Cardiac fibroblast (primary cell): Measurements from ENCODE around the gene EEF1A1.
A peak's percentile ranks its signal among the peaks of the same experiment; 100 is the strongest.

Experiments
- DNase-seq, 2 donors: peaks; one replicate each; pipeline versions ENCODE4 v3.0.0 to v3.0.0-alpha.2; 2010; ENCODE audit warnings: low read depth in 2 of 2
- H3K4me3 ChIP-seq, 2 donors: replicated peaks in 1 of 2; 1 replicate in 1 of 2; 2 replicates in 1 of 2; pipeline ENCODE4 v1.5.1; 2011; ENCODE audit warnings: low read depth in 2 of 2, low read length in 2 of 2, mild to moderate bottlenecking in 2 of 2, moderate library complexity in 1 of 2
- TF ChIP-seq, protein P1 (sequence below): IDR thresholded peaks from one replicate; pipeline ENCODE4 v1.5.1; 2011; ENCODE audit warnings: low read depth, mild to moderate bottlenecking, low read length, inconsistent platforms

The EEF1A1 gene

DNA sequence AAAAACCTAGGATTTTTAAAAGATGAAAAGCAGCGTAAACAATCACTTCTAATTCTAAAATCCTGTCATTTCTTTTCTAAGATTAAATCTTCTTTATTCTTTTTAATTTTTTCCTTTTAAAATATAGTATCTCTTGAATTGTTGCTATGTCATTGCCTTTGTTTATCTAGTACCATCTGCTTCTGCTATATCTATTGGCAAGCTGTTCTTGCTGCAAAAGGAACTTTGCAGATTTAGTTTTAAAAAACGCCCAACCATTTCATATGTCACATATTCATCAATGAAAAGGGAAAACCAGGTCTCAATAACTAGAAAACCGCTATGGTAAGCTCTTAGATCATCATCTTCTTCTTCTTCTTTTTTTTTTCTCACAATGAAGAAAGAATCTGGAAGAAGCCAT, 11.5 kb upstream of the EEF1A1 start:
- DNase-seq: no peak
- H3K4me3 ChIP-seq: no peak overlapping the region
- TF ChIP-seq, protein P1, sequence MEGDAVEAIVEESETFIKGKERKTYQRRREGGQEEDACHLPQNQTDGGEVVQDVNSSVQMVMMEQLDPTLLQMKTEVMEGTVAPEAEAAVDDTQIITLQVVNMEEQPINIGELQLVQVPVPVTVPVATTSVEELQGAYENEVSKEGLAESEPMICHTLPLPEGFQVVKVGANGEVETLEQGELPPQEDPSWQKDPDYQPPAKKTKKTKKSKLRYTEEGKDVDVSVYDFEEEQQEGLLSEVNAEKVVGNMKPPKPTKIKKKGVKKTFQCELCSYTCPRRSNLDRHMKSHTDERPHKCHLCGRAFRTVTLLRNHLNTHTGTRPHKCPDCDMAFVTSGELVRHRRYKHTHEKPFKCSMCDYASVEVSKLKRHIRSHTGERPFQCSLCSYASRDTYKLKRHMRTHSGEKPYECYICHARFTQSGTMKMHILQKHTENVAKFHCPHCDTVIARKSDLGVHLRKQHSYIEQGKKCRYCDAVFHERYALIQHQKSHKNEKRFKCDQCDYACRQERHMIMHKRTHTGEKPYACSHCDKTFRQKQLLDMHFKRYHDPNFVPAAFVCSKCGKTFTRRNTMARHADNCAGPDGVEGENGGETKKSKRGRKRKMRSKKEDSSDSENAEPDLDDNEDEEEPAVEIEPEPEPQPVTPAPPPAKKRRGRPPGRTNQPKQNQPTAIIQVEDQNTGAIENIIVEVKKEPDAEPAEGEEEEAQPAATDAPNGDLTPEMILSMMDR: no peak

DNA sequence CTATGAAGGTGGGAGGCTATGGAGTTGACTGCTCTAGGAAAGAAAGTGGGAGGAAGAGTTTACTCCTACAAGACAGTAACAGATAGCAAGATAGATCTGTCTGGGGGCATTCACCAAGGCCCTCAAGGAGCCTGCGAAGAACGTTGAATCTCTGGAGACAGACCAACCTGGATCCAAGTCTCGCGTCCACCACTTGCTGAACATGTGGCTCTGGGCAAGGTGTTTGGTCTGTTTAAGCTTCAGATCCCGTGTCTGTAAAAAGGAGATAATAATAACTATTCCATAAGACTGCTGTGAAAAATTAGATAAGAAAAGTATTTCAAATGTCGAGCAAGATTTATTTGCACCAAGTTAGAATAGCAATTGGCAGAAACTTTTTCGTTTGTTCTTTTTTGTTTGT, 8.1 kb upstream of the EEF1A1 start:
- no peak for DNase-seq
- TF ChIP-seq, protein P1: no peak
- H3K4me3 ChIP-seq: no peak overlapping the region

DNA sequence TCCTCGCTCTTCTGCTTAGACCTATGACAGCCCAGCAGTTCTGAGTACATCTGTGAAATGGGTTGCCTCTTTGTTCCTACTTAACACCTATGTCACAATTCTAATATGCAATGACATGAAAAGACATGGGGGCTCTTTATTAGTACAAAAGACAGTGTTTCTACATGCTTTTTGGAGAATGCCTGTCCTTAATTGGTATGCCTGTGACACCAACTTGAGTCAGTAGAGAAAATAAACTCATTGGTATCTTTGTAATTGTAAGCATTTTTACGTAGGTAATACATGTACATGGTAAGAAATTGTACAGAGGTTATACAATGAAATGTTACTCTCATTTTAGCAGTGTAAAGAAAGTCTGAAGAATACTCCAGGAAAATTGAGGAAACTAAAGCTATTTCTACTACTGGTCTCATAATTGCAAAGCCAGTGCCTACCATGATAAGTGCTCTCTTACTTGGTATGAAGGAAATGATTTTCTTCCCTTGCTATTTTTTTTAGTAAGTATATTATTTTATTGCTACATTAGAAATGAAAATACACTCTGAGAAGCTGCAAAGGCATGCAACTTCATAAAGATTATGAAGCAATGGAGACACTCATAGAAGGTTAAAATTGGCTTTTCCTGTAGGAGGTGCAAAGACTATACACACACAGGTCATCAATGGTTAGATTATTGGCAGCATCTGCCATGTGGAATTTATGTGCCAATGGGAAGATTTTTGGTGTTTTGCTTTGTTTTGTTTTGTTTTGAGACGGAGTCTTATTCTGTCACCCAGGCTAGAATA, 4.9 kb upstream of the EEF1A1 start:
- peak in 1 of 2 donors; percentile 60 for DNase-seq
- H3K4me3 ChIP-seq: no peak overlapping the region
- TF ChIP-seq, protein P1: no peak

DNA sequence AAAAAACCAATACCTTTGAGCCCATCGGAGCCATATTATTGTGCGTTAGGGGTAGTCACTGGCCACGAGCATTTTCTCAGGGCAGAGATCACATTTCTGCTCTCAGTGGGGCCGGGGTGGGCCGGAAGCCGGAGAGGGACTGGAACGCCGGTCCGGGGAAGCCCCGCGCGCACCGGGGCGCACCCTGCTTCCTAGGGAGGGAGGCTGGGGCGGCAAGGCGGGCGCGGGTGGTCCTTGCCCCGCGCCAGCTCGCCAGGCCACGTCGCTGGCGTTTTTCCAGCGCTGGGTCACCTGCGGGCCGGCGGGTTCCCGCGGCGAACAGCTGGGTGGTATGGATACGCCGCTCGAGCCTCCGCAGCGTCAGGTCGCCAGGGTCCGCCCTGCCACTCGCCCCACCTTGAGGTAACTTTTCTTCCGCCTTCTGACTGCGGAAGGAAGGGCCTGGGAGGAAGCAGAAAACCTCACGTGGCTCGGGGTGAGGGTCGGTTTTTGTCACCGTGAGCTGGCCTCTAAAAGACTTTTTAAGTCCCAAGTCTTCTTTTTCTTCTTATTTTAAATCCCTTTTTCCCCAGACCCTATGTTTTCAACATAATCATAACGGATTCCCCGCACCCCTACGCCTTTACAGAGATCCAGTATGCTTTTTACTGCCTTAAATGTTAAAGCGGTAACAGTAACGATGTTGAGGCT, 2.7 kb upstream of the EEF1A1 start:
- TF ChIP-seq, protein P1: no peak
- H3K4me3 ChIP-seq: peak overlapping the region; percentile 39 to 53
- DNase-seq: peak; percentile 34 to 48

DNA sequence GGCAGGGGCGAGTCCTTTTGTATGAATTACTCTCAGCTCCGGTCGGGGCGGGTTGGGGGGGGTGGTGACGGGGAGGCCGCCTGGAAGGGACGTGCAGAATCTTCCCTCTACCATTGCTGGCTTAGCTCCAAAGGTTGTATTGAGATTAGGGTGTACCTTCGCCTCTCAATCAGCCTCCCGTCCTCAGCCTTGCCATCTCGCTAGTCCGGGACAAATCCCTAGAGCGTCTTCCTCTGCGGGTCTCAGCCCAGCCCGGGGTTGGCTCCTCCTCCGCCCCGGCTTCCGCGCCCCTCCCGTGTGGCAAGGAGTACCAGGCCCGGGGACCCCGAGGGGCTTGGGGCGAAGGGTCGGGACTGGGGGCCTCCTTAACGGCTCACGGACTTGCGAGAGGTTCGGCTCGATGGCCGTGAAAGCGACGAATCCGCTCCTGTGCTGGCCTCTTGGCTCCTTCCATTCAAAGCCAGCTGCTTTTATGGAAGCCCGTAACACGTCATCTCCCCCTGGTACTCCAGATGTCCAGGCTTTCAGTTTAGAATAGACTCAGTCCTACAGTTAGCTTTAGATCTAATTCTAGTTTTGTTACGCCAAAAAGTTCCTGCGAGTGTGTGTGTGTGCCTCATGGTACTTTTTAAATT, 636 bp upstream of the EEF1A1 start:
- peak overlapping the region; percentile 69 to 98 for H3K4me3 ChIP-seq
- peak; percentile 84 to 91 for DNase-seq
- TF ChIP-seq, protein P1: no peak

DNA sequence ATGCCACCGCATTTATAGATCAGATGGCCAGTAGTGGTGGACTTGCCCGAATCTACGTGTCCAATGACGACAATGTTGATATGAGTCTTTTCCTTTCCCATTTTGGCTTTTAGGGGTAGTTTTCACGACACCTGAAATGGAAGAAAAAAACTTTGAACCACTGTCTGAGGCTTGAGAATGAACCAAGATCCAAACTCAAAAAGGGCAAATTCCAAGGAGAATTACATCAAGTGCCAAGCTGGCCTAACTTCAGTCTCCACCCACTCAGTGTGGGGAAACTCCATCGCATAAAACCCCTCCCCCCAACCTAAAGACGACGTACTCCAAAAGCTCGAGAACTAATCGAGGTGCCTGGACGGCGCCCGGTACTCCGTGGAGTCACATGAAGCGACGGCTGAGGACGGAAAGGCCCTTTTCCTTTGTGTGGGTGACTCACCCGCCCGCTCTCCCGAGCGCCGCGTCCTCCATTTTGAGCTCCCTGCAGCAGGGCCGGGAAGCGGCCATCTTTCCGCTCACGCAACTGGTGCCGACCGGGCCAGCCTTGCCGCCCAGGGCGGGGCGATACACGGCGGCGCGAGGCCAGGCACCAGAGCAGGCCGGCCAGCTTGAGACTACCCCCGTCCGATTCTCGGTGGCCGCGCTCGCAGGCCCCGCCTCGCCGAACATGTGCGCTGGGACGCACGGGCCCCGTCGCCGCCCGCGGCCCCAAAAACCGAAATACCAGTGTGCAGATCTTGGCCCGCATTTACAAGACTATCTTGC, 725 bp downstream of the EEF1A1 start:
- TF ChIP-seq, protein P1: no peak
- DNase-seq: peak; percentile 81 to 86

DNA sequence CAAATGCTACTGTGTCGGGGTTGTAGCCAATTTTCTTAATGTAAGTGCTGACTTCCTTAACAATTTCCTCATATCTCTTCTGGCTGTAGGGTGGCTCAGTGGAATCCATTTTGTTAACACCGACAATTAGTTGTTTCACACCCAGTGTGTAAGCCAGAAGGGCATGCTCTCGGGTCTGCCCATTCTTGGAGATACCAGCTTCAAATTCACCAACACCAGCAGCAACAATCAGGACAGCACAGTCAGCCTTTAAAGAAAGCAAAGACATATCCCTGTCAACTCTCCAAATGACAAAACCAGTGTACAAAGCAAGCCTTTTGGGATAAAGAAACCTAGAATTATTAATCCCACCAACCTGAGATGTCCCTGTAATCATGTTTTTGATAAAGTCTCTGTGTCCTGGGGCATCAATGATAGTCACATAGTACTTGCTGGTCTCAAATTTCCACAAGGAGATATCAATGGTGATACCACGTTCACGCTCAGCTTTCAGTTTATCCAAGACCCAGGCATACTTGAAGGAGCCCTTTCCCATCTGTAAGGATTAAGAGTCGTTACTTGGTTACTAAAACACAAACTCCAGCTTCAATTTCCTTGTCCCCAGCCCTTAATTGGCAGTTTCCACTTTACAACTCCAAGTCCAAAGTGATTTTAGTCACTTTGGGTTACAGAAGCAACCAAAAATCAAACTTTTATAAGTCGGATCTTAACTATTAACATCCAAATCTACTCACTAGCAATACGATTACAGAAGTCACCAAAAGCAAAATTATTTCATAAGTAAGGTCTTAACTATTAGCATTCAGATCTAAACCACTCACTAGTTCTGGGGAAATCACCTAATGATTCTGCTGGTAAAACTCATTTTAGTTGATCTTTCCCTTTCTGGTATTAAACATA, 1.6 kb downstream of the EEF1A1 start:
- peak overlapping the region; percentile 92 to 98 for H3K4me3 ChIP-seq
- DNase-seq: peak in 1 of 2 donors; percentile 38

More for the DNA sequence above, 725 bp downstream of the EEF1A1 start:
- H3K4me3 ChIP-seq: peak overlapping the region; percentile 92 to 98

DNA sequence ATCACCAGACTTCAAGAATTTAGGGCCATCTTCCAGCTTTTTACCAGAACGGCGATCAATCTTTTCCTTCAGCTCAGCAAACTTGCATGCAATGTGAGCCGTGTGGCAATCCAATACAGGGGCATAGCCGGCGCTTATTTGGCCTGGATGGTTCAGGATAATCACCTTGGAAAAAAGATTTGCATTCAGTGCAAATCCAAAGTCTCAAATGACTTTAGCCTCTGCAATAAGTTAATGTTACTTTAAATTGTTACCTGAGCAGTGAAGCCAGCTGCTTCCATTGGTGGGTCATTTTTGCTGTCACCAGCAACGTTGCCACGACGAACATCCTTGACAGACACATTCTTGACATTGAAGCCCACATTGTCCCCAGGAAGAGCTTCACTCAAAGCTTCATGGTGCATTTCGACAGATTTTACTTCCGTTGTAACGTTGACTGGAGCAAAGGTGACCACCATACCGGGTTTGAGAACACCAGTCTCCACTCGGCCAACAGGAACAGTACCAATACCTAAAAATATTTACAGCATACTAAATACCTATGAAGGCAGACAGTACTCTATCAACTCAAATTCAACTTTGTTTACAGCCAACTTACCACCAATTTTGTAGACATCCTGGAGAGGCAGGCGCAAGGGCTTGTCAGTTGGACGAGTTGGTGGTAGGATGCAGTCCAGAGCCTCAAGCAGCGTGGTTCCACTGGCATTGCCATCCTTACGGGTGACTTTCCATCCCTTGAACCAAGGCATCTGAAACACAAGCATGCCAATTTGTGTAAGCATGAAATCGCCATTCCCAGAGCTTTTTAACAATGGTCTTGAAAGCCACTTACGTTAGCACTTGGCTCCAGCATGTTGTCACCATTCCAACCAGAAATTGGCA, 2.5 kb downstream of the EEF1A1 start:
- peak; percentile 38 to 72 for DNase-seq
- H3K4me3 ChIP-seq: peak overlapping the region; percentile 36 to 53
